ENCODE measurements around the gene FSIP2.
"Not testable (repeated sequence)": the region's sequence is repeated elsewhere in the genome, so short reads cannot be mapped to it uniquely, and the experiment has no call there.

The FSIP2 gene

DNA sequence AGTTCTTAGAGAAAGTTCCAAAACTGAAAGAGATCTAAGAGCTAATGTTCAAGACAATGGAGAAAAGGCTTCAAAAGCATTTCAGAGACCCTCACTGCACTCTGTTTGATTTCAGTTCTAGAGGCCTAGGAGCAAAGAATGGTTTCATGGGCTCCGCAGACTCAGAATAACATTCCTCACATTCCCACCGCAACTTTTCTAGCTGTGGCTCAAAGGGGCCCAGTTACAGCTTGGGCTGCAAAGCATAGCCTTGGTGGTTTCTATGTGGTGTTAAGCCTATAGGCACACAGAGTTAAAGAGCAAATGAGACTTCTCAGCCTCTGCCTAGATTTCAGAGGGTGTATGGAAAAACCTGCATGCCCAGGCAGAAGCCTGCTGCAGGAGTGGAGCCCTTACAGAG, 73.0 kb downstream of the FSIP2 start:
- DNase-seq, result no peak

DNA sequence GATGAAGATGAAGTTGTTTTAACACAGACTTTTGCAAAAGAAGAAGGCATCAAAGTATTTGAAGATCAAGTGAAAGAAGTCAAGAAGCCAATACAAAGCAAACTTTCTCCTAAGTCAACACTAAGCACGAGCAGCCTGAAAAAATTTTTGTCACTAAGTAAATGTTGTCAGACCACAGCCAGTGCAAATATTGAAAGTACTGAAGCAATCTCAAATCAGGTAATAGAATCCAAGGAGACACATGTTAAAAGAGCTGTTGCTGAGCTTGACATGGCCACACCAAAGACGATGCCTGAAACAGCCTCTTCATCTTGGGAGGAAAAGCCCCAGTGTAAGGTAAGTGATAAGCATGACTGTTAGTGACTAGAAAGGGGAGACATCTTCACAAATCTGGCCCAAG, 75.1 kb downstream of the FSIP2 start:
- no peak for DNase-seq

DNA sequence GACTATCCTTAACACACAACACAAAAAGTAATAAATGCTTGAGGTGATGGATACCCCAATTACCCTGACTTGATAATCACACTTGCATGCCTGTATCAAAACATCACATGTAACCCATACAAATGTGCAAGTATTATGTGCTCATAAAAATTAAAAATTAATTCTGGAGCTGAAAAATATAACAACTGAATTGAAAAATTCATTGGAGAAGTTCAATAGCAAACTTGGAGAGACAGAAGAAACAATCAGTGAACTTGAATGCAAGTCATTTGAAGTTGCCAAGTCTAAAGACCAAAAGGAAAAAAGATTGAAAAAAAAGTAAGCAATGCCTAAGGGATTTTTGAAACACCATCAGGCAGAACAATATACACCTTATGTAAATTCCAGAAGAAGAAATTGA, 79.4 kb downstream of the FSIP2 start:
- DNase-seq, result no peak

DNA sequence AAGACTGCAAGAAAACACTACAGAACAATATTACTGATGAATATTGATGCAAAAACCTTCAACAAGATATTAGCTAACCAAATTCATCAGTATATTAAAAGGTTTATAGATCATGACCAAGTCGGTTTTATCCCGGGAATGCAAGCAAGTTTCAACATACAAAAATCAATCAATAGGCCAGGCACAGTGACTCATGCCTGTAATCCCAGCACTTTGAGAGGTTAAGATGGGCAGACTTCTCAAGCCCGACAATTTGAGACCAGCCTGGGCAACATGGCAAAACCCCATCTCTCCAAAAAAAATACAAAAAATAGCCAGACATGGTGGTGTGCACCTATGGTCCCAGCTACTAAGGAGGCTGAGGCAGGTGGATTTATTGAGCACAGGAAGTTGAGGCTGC, 82.9 kb downstream of the FSIP2 start:
- DNase-seq, result no peak

DNA sequence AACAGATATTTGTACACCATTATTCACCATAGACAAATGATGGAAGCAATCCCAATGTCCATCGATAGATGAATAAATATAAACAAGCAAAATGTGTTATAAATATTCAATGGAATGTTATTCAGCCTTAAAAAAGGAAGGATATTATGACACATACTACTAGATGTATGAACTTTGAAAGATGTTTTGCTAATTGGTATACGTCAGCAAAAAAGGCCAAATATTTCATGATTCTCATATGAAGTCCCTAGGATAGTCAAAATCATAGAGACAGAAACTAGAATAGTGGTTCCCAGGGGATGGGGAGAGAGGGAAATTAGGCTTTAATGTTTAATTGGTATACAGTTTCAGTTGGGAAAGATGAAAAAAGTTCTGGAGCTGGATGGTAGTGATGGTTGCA, 85.2 kb downstream of the FSIP2 start:
- no peak for DNase-seq

DNA sequence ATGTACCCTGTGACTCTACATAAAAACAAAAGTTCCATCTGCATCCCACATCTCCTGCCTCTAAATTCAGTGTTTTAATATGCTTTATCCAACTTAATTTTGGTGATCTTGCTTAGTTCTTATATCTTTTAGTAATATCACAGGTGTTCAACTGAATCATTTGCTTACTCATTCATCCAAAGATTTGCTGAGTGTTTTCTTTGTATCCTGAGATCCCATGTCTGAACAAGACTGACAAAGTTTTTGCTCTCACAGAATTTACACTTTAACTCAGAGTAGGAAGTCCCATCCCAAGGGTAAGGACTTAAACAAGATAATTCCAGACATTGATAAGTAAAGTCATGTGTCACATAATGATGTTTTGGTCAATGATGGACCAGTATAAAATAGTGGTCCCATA, 87.0 kb downstream of the FSIP2 start:
- no peak for DNase-seq

DNA sequence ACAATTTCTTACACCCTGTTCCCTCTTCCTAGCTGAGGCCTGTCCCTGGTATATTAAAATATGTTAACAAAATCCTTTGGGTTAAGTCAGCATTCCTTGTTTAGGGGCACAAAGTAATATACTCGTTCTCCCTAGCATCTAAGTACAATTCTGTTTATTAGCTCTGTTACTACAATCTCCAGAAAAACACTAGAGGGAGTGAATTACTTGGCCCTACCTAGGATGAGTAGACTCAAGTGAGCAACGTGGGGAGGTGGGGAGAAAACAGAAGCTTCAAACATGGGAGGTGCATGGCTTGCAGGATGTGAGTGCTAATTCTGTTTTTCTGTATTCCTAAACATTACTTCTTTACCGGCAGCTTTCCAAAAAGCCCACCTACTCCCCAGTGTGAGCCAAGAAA, 89.7 kb downstream of the FSIP2 start:
- no peak for DNase-seq

DNA sequence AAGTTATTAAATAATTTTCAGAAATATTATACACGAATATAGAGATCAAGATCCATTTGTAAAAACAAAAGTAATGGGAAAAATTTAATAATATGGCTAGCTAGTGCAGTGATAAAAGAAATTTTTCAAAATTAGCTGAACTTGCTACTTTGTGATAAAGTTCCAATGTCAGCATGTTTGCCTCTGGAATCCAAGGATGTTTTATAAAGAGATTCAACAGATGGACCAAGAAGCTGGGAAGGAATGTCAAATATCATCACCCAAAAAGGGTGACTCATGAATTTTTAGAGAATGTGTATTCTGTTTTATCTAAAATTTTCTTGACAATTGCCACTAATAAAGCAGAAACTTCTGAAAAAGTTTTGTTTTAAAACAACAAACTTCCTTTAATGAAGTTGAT, 95.3 kb downstream of the FSIP2 start:
- no peak for DNase-seq

DNA sequence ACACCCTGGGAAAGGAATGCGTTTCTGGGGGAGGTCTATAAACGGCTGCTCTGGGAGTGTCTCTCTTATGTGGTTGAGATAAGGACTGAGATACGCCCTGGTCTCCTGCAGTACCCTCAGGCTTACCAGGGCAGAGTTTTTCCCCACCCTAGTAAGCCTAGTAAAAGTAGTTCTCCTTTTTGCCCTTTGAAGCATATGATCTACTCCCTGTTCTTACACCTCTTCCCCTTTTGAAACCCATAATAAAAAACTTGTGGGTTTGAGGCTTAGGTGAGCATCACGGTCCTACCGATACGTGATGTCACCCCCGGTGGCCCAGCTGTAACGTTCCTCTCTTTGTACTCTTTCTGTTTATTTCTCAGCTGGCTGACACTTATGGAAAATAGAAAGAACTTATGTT, 97.4 kb downstream of the FSIP2 start:
- no peak for DNase-seq

DNA sequence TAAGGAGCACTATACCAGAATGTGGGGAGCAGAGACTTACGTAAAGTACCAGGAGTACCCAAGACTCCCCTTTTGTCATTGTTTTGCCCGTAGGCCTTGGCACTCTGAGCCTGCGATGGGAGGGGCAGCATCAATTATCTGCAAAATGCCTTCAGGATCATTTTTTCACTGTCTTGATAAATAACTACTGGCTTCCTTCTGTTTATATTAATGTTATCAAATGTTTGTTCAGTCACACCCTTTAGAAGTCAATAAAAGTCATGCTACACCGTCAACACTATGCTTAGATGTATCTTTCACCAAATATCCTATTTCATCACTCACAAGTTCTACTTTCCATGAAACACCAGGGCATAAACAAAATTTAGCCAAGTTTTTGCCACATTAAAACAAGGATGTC, 116.3 kb downstream of the FSIP2 start:
- no peak for DNase-seq

DNA sequence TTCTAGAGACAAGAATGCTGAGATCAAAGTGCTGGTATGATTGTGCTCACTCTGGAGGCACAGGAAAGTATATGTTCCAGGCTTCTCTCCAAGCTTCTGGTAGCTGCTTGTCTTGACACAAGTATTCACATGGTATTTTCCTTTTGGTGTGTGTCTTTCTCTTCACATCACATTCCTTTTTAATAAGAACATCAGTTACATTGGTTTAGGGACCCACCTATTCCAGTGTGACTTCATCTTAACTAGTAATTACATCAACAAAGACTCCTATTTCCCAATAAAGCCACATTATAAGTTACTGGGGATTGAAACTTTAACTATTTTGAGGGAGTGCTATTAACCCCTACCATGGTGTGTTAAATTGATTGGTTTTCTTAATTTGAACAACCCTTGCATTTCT, 119.1 kb downstream of the FSIP2 start:
- no peak for DNase-seq

DNA sequence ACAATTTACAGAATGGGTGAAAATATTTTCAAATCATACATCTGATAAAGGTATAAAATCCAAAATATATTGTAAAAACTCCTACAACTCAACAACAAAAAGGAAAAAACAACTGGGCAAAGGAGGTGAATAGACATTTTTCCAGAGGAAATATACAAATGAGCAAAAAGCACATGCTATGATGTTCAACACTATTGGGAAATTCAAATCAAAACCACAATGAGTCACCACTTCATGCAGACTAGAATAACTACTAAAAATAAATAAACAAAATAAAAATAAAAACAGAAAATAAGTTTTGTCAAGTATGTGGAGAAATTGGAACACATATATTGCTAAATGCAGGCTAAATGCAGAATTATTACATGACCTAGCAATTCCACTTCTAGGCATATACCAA, 120.9 kb downstream of the FSIP2 start:
- DNase-seq, result no peak

DNA sequence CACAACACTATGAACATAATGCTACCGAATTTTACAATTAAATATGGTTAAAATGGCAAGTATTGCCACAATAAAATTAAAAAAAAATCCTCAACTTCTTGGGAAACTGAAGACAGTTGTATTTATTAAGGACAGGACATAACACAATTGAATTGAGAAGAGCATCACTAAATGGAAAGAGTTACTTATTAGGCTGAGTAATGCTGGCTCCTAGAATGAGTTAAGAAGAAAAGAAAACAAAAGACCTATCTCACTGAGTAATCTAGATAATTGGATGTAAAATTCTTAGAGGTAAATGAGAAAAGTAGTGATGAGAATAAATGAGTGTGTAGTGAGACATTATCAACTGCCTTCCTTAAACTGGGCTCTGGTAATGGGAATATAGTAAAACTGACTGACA, 121.7 kb downstream of the FSIP2 start:
- no peak for DNase-seq

DNA sequence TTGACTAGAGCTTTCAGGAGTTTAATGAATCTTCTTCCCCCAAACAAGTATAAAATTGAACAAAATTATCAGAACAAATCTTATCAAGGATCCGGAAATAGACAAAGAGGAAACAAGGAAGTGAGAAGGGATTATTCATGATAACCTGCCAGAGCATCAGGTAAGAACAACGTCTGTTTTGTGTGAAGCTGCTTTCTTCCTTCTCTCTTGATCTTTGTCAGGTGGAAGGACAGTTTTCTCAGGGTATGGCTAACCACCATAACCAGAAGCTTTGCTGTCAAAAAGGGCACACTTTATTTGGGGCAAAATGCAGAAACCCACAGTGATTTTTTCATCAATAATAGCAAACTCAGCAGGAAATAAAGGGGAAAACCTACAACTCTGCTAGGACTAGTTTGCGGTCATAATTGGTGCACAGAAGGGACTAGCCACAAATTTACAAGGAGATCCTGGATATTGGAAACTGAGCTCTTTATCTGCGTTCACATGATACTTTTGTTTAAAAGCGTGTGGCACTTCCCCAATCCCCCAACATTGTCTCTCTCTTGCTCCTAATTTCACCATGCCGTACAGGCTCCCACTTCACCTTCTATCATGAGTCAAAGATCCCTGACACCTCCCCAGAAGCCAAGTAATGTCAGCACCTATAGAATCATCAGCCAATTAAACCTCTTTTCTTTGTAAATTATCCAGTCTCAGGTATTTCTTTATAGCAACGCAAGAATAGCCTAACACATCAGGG, 124.2 kb downstream of the FSIP2 start:
- no peak for DNase-seq

DNA sequence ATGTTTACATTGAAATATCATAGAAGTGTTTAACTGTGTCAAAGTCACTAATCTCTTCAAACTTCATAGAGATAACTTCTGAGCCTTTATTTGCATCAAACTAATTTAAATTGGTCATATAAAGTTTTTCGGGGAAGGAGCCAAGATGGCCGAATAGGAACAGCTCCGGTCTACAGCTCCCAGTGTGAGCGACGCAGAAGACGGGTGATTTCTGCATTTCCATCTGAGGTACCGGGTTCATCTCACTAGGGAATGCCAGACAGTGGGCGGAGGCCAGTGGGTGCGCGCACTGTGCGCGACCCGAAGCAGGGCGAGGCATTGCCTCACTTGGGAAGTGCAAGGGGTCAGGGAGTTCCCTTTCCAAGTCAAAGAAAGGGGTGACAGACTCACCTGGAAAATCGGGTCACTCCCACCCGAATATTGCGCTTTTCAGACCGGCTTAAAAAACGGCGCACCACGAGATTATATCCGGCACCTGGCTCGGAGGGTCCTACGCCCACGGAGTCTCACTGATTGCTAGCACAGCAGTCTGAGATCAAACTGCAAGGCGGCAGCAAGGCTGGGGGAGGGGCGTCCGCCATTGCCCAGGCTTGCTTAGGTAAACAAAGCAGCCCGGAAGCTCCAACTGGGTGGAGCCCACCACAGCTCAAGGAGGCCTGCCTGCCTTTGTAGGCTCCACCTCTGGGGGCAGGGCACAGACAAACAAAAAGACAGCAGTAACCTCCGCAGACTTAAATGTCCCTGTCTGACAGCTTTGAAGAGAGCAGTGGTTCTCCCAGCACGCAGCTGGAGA, 126.1 kb downstream of the FSIP2 start:
- DNase-seq, result not testable (repeated sequence)

DNA sequence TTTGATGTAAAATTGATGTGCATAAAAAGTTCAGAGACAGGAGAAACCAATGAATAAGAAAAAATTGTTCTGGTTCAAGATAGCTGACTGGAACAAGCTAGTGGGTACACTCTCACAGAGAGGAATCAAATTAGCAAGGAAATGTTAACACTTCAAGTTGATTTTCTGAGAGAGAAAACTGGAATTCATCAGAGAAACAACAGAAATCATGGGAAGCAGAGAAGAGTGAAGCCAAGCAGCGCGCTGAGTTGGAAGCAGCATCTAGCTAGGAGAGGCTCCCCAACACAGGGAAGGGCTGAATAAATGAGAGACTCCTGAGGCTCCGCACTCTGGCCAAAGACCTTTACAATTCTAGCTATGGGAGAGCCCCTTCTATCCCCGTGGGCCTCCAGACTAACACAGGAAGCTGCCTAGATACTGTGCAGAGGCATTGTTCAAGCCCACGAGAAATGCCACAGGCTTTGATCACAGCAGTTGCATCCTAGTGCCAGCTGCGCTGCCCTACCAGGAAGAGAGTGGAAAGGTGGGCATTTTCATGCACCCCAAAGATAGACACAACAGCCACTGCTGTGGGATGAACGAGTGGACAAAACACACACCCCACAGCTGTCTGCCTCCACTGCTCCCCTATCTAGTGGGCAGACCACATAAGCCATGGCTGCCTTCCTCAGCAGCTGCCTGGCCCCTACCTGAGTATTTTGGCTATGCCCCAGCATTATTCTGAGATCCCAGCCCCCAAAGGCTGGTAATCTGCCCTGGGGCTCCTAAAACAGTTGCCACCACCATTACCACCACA, 136.7 kb downstream of the FSIP2 start:
- no peak for DNase-seq

DNA sequence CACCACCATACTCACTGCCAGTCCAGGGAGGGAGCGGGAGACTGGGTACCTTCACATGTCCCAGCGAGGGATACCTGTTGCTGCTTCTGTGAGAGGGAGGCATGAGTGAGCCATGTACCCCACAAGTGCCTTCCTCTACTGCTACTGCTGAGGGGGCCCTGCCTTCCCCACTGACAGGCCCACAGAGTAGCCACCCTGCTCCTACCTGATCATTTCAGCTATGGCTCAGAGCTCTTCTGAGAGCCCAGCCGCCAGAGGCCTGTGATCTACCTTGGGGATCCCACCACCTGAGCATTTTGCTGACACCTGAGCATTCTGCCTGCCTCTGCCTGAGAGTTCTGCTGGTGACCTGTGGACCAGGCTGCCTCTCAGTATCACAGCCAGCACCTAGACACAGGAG, 137.6 kb downstream of the FSIP2 start:
- DNase-seq, result no peak

DNA sequence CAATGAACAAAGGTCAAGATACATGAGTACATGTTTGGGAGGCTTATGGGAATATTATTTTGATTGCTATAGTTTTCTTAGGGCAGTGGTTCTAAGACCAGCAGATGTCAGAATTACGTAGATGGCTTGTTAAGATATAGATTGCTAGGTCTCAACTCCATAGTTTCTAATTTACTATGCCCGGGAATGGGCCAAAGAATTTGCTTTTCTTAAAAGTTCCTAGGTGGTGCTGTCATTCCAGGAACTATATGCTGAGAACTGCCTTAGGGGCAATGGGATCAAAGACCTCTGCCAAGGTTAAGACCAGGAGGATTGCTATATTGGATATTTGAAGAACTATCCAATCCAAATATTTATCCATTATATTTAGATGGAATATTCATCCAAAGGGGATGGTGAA, 141.8 kb downstream of the FSIP2 start:
- DNase-seq, result no peak

All from activated CD4-positive, alpha-beta T cell treated with anti-CD3 and anti-CD28 coated beads, Interleukin-2, amount 50 U/mL, for 4 hours (primary cell).